Mesenchymal stem cell (in vitro differentiated cells and primary cell): ENCODE data around the gene ZNRF2.

Experiments
- DNase-seq: peaks from one replicate; pipeline ENCODE4 v3.0.0-alpha.2; 2013
- H2AFZ ChIP-seq: one replicate; pipeline ENCODE4 v1.6.1; 2013; ENCODE audit warnings: low read depth, mild to moderate bottlenecking, control low read depth, inconsistent platforms, low read length, moderate library complexity
- H2AK5ac ChIP-seq: 2 replicates; pipeline ENCODE4 v1.6.1; 2013; ENCODE audit warnings: low read length, moderate library complexity, mild to moderate bottlenecking, inconsistent platforms; ENCODE audit not compliant: severe bottlenecking
- H2BK120ac ChIP-seq: one replicate; pipeline ENCODE4 v1.6.1; 2013; ENCODE audit warnings: low read depth, mild to moderate bottlenecking, inconsistent platforms, low read length, moderate library complexity
- H2BK12ac ChIP-seq, 2 experiments: one replicate each; pipeline ENCODE4 v1.6.1; 2013; ENCODE audit warnings: inconsistent platforms in 2 of 2, low read length in 2 of 2, mild to moderate bottlenecking in 2 of 2, moderate library complexity in 2 of 2, control low read depth in 1 of 2
- H2BK15ac ChIP-seq: one replicate; pipeline ENCODE4 v1.6.1; 2013; ENCODE audit warnings: mild to moderate bottlenecking, low read depth, inconsistent platforms; ENCODE audit not compliant: poor library complexity, severe bottlenecking
- H2BK5ac ChIP-seq: 2 replicates; pipeline ENCODE4 v1.6.1; 2013; ENCODE audit warnings: low read depth, mild to moderate bottlenecking, low read length, control low read depth, inconsistent platforms; ENCODE audit not compliant: poor library complexity, severe bottlenecking
- H3K14ac ChIP-seq, 2 experiments: one replicate each; pipeline ENCODE4 v1.6.1; 2013; ENCODE audit warnings: inconsistent platforms in 2 of 2, low read length in 2 of 2, control low read depth in 1 of 2, mild to moderate bottlenecking in 1 of 2, moderate library complexity in 1 of 2
- H3K18ac ChIP-seq, 2 experiments: one replicate each; pipeline ENCODE4 v1.6.1; 2013; ENCODE audit warnings: inconsistent platforms in 2 of 2, low read length in 2 of 2, control low read depth in 1 of 2, low read depth in 1 of 2, mild to moderate bottlenecking in 1 of 2
- H3K23ac ChIP-seq, 2 experiments: one replicate each; pipeline ENCODE4 v1.6.1; 2013; ENCODE audit warnings: inconsistent platforms in 2 of 2, low read length in 2 of 2, mild to moderate bottlenecking in 2 of 2, moderate library complexity in 2 of 2, control low read depth in 1 of 2
- H3K27ac ChIP-seq: 2 replicates; pipeline ENCODE4 v1.5.1; 2013; ENCODE audit warnings: mild to moderate bottlenecking, moderate library complexity, low read length, control low read depth, inconsistent platforms; ENCODE audit not compliant: poor library complexity, severe bottlenecking
- H3K27me3 ChIP-seq, 2 experiments: 2 replicates each; pipeline versions ENCODE4 v1.6.1 to v1.7.0; 2013; ENCODE audit warnings: low read length in 2 of 2, mild to moderate bottlenecking in 2 of 2, moderate library complexity in 2 of 2, control low read depth in 1 of 2, inconsistent platforms in 1 of 2; ENCODE audit not compliant: control insufficient read depth in 1 of 2, insufficient read depth in 1 of 2
- H3K36me3 ChIP-seq, 2 experiments: 2 replicates each; pipeline versions ENCODE4 v1.6.1 to v1.7.0; 2013; ENCODE audit warnings: low read length in 2 of 2, control low read depth in 1 of 2, inconsistent platforms in 1 of 2, low read depth in 1 of 2, mild to moderate bottlenecking in 1 of 2; ENCODE audit not compliant: insufficient read depth in 2 of 2, control insufficient read depth in 1 of 2
- H3K4ac ChIP-seq, 2 experiments: one replicate each; pipeline ENCODE4 v1.6.1; 2013; ENCODE audit warnings: inconsistent platforms in 2 of 2, low read length in 2 of 2, mild to moderate bottlenecking in 2 of 2, moderate library complexity in 2 of 2, control low read depth in 1 of 2, low read depth in 1 of 2
- H3K4me1 ChIP-seq: 2 replicates; pipeline ENCODE4 v1.6.1; 2013; ENCODE audit warnings: low read depth, low read length, control low read depth; ENCODE audit not compliant: control insufficient read depth, insufficient read depth
- H3K4me2 ChIP-seq: 2 replicates; pipeline ENCODE4 v1.6.1; 2013; ENCODE audit warnings: low read length, mild to moderate bottlenecking, inconsistent platforms; ENCODE audit not compliant: poor library complexity, severe bottlenecking
- H3K4me3 ChIP-seq, 2 experiments: 2 replicates each; pipeline versions ENCODE4 v1.5.1 to v1.7.0; 2013; ENCODE audit warnings: low read length in 2 of 2, mild to moderate bottlenecking in 2 of 2, control low read depth in 1 of 2, low read depth in 1 of 2; ENCODE audit not compliant: insufficient read depth in 1 of 2
- H3K79me1 ChIP-seq: replicated peaks from 2 replicates; pipeline ENCODE4 v1.6.1; 2013; ENCODE audit warnings: mild to moderate bottlenecking, control low read depth, low read length, inconsistent platforms; ENCODE audit not compliant: poor library complexity, severe bottlenecking
- H3K9ac ChIP-seq: 2 replicates; pipeline ENCODE4 v1.7.0; 2013; ENCODE audit warnings: mild to moderate bottlenecking, low read length, moderate library complexity
- H3K9me3 ChIP-seq: 2 replicates; pipeline ENCODE4 v1.7.0; 2013; ENCODE audit warnings: mild to moderate bottlenecking, low read length; ENCODE audit not compliant: control insufficient read depth
- H4K8ac ChIP-seq: one replicate; pipeline ENCODE4 v1.6.1; 2013; ENCODE audit warnings: inconsistent platforms, mild to moderate bottlenecking, low read length, moderate library complexity
- H4K91ac ChIP-seq: one replicate; pipeline ENCODE4 v1.6.1; 2013; ENCODE audit warnings: mild to moderate bottlenecking, low read length, inconsistent platforms
- WGBS: methylation state at CpG from one replicate; pipeline ENCODE4 v1.1.7; 2013; ENCODE audit warnings: mixed read lengths; 5-methylcytosine and 5-hydroxymethylcytosine counted together

ZNRF2 gene

GRCh38 chr7:30302656-30303311 is 18.4 kb downstream of the ZNRF2 start:
- WGBS = 94% methylated on average over 9 of the region's 10 CpGs
- no peak overlapping the region for H3K9ac ChIP-seq

GRCh38 chr7:30303312-30304039 is 19.1 kb downstream of the ZNRF2 start:
- Histone ChIP-seq H4K91ac (no peak overlapping the region), H2BK15ac (no peak overlapping the region), H3K36me3 (no peaks in the 10 kb centered on the region), H3K4me2 (no peak overlapping the region), H4K8ac (no peak overlapping the region), H3K79me1 (peaks cover 22% of the 10 kb centered on the region), H3K27me3 (no peaks in the 10 kb centered on the region), H3K4me3 (no peak overlapping the region), H3K9me3 (no peaks in the 10 kb centered on the region), H2BK5ac (no peak overlapping the region), H3K4ac (no peak overlapping the region), H2AK5ac (no peak overlapping the region), H3K4me1 (no peaks in the 10 kb centered on the region), H2BK12ac (no peak overlapping the region), H3K9ac (no peak overlapping the region), H2BK120ac (no peak overlapping the region), H3K27ac (no peak overlapping the region), H3K18ac (no peak overlapping the region), H2AFZ (no peak overlapping the region), H3K23ac (no peak overlapping the region), H3K14ac (no peak overlapping the region)
- DNase-seq = no peak
- no CpG with 5 or more reads among the region's 1 CpG for WGBS

More at GRCh38 chr7:30302656-30303311, 18.4 kb downstream of the ZNRF2 start:
- no peak for DNase-seq
- H2BK5ac ChIP-seq = no peak overlapping the region
- H4K8ac ChIP-seq = no peak overlapping the region
- H3K23ac ChIP-seq = no peak overlapping the region
- no peak overlapping the region for H4K91ac ChIP-seq
- no peak overlapping the region for H2BK120ac ChIP-seq
- no peak overlapping the region for H2AFZ ChIP-seq
- no peak overlapping the region for H2BK15ac ChIP-seq
- no peak overlapping the region for H3K4me3 ChIP-seq
- no peak overlapping the region for H2AK5ac ChIP-seq
- no peaks in the 10 kb centered on the region for H3K36me3 ChIP-seq
- peaks cover 22% of the 10 kb centered on the region for H3K79me1 ChIP-seq
- no peaks in the 10 kb centered on the region for H3K27me3 ChIP-seq
- H3K9me3 ChIP-seq = no peaks in the 10 kb centered on the region
- no peaks in the 10 kb centered on the region for H3K4me1 ChIP-seq
- no peak overlapping the region for H3K14ac ChIP-seq
- H3K27ac ChIP-seq = no peak overlapping the region
- H3K4ac ChIP-seq = no peak overlapping the region
- H2BK12ac ChIP-seq = no peak overlapping the region
- no peak overlapping the region for H3K4me2 ChIP-seq
- H3K18ac ChIP-seq = no peak overlapping the region

GRCh38 chr7:30304177-30304884 is 19.9 kb downstream of the ZNRF2 start:
- H3K14ac ChIP-seq = no peak overlapping the region
- H2BK15ac ChIP-seq = no peak overlapping the region
- DNase-seq = no peak
- WGBS = 100% methylated on average over 1 of the region's 1 CpG
- no peak overlapping the region for H3K4ac ChIP-seq
- no peak overlapping the region for H4K91ac ChIP-seq
- no peak overlapping the region for H3K4me2 ChIP-seq
- no peaks in the 10 kb centered on the region for H3K4me1 ChIP-seq
- no peak overlapping the region for H3K27ac ChIP-seq
- H2BK5ac ChIP-seq = no peak overlapping the region
- no peaks in the 10 kb centered on the region for H3K9me3 ChIP-seq
- H3K18ac ChIP-seq = no peak overlapping the region
- H2BK12ac ChIP-seq = no peak overlapping the region
- no peak overlapping the region for H2AK5ac ChIP-seq
- no peaks in the 10 kb centered on the region for H3K27me3 ChIP-seq
- no peak overlapping the region for H2BK120ac ChIP-seq
- no peak overlapping the region for H2AFZ ChIP-seq
- H3K79me1 ChIP-seq = peaks cover 20% of the 10 kb centered on the region
- no peak overlapping the region for H4K8ac ChIP-seq
- no peak overlapping the region for H3K9ac ChIP-seq
- no peaks in the 10 kb centered on the region for H3K36me3 ChIP-seq
- no peak overlapping the region for H3K4me3 ChIP-seq
- no peak overlapping the region for H3K23ac ChIP-seq

DNA sequence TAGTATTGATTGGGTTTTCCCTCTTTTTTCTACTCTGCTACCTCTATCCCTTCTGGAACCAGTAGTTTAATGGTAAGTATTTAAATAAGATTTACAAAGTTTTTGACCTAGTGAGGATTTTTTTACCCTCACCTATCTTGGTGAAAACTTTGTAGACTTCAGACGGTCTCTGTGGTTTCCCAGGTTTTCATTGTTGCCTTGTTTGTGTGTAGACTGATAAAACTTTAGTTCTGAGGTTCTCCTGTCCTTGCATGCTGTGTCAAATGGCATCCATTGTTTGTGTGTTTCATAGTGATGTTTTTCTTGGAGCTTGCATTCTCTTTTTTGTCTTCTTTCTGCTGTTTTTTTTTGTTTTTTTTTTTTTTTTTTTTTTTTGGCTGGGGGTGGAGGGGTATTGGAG is 22.6 kb downstream of the ZNRF2 start:
- Histone ChIP-seq H3K9ac (no peak overlapping the region), H3K18ac (no peak overlapping the region), H4K8ac (no peak overlapping the region), H3K14ac (no peak overlapping the region), H3K4me3 (no peak overlapping the region), H2AK5ac (no peak overlapping the region), H4K91ac (no peak overlapping the region), H3K4ac (no peak overlapping the region), H3K27ac (no peak overlapping the region), H2BK5ac (no peak overlapping the region), H2AFZ (no peak overlapping the region), H3K79me1 (peaks cover 19% of the 10 kb centered on the region), H2BK120ac (no peak overlapping the region), H3K36me3 (no peaks in the 10 kb centered on the region), H3K23ac (no peak overlapping the region), H3K9me3 (no peaks in the 10 kb centered on the region), H3K4me2 (no peak overlapping the region), H3K27me3 (no peaks in the 10 kb centered on the region), H2BK15ac (no peak overlapping the region), H2BK12ac (no peak overlapping the region), H3K4me1 (no peaks in the 10 kb centered on the region)
- WGBS = 82% methylated on average over 1 of the region's 1 CpG
- no peak for DNase-seq
